ENCODE measurements around the gene VPS41.

The VPS41 gene

DNA sequence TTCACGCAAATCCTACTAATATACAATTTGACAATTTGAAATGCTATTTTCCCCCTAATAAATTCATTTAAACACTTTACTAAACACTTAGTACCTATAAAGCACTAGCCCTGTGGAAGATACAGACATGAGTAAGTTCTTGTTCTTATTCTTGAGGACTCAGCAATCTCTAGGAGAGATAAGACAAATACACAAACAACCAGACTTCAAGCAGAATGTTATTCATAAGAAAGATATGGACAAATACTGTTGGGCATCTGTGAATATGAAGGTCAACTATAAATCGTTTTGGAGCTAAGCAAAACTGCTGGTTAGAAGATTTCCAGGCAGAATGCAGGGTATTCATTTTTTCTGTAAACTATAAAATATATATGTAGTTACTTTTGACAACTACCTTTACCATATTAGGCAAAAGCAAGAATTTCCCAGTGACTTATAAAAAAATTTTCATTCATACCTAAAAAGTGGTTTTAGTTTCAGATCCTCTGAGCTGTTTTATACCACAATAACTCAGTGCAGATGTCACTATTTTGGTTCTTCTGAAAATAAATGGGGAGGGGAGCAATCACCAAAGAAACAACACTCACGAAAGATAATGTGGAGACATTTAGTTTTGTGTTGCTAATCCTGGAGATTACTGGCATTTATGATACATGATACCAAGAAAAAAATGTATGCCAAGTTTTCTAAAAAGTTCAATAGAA is 3.8 kb downstream of the VPS41 start:
- FAIRE-seq = no peak

GRCh38 chr7:38903057-38903456 is 5.9 kb downstream of the VPS41 start:
- no peak for FAIRE-seq

GRCh38 chr7:38902449-38902848 is 6.5 kb downstream of the VPS41 start:
- no peak for FAIRE-seq

GRCh38 chr7:38893061-38893460 is 15.9 kb downstream of the VPS41 start:
- no peak for FAIRE-seq

- no peak for FAIRE-seq
Observed at GRCh38 chr7:38890597-38890996, 18.4 kb downstream of the VPS41 start.

- FAIRE-seq = no peak
Observed at GRCh38 chr7:38889872-38890432, 19.0 kb downstream of the VPS41 start.

DNA sequence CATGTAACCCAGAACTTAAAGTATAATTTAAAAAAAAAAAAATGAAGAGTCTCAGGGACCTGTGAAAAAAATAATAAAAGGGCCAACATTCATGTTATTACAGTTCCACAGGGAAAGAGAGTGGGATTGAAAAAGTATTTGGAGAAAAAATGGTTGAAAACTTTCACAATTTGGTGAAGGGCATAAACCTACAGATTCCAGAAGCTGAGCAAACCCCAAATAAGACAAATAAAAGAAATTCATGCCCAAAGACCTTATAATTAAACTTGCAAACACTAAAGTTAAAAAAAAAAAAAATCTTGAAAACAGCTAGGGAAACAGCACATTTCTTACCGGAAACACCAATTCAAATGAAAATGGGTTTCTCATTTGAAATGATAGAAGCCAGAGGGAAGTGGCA is 19.9 kb downstream of the VPS41 start:
- no peak for FAIRE-seq

DNA sequence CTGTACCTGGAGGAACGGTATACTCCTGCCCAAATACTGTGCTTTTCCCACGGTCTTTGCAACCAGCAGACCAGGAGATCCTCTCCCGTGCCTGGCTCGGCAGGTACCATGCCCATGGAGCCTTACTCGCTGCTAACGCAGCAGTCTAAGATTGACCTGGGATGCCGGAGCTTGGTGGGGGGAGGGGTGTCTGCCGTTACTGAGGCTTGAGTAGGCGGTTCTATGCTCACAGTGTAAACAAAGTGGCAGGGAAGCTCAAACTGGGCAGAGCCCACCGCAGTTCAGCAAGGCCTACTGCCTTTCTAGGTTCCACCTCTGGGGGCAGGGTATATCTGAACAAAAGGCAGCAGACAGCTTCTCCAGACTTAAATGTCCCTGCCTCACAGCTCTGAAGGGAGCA is 22.7 kb downstream of the VPS41 start:
- FAIRE-seq = no peak

GRCh38 chr7:38883706-38884105 is 25.3 kb downstream of the VPS41 start:
- no peak for FAIRE-seq

GRCh38 chr7:38881947-38882684 is 26.9 kb downstream of the VPS41 start:
- FAIRE-seq = no peak

GRCh38 chr7:38881015-38881414 is 28.0 kb downstream of the VPS41 start:
- no peak for FAIRE-seq

- no peak for FAIRE-seq
Observed at GRCh38 chr7:38880454-38880853, 28.5 kb downstream of the VPS41 start.

- FAIRE-seq = no peak
Observed at GRCh38 chr7:38880035-38880434, 29.0 kb downstream of the VPS41 start.

DNA sequence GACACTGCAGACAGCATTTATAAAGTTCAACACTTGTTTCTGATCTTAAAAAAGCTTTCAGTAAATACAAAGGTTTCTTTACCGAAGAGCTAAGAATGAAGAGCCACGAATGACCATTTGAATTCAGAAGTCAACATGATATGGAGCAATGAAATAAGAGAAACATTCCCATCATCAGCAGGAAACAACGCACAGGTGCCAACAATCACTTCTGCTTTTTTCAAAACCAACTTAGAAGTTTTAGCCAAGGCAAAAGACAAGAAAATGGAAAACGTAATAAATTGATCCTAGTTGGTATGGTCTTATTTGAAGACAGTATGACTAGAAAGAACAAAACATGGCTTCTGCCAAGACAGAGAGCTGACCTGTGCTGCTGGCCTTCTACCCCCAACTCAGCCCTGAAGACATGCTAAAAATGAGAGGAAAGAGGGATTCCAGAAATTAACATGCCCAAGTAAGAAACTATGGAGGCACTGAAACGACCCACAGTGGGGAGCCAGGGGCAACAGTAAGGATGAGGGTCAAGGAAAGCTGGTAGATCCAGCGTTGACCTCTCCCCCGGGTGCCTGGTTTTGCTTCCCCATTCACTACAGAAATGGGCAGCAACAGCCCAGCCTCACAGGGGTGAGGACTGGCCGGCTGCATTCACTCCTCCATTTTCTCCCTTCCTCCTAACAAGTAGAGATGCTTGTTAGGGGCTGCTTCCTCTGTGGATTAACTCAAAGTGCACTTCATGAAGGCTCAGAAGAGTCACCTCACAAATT is 30.1 kb downstream of the VPS41 start:
- no peak for FAIRE-seq

- no peak for FAIRE-seq
Observed at GRCh38 chr7:38873433-38873832, 35.6 kb downstream of the VPS41 start.

DNA sequence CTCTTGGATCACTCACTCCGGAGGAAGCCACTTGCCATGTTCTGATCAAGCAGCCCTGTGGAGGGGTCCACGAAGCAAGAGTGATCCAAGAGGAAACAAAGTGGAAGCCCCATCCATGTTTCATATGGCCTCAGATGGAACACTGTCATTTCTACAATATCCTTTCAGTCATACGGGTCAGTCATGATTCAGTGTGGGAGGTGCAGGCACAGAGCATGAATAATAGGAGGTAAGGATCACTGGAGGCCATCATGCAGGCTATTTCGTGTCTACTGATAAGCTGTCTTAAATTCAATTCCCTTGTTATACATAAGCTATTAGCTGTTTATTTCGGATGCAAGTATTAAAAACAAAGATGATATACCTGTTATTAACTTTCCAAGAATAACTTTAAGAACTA is 36.8 kb downstream of the VPS41 start:
- no peak for FAIRE-seq

- FAIRE-seq = no peak
Observed at GRCh38 chr7:38870147-38870546, 38.8 kb downstream of the VPS41 start.

GRCh38 chr7:38863601-38864291 is 45.2 kb downstream of the VPS41 start:
- no peak for FAIRE-seq

- FAIRE-seq = no peak
Observed at GRCh38 chr7:38862666-38863065, 46.3 kb downstream of the VPS41 start.

- no peak for FAIRE-seq
Observed at GRCh38 chr7:38858259-38858884, 50.6 kb downstream of the VPS41 start.

GRCh38 chr7:38855867-38856266 is 53.1 kb downstream of the VPS41 start:
- no peak for FAIRE-seq

DNA sequence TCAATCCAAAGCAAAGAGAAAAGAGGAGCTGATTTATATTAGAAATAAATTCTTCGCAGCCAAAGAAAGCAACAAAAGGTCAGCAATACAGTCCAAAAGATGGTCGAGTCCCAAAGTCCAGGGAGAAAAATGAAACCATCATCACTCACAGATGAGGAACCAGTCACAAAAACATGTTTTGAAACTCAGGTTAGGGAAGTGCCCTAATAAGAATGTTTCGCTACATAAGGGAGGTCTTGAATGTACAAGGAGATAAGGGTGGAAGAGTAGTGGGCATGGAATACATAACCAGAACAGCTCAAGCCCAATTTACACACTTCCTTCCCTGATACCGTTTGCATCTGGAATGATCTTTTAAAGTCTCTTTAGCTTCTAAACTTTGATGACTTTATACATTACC is 53.6 kb downstream of the VPS41 start:
- no peak for FAIRE-seq
